Panc1 (cell line): ENCODE measurements around the gene IGFL1. TPM values are rescaled to one million over a fixed set of nuclear protein-coding genes. Genes with fewer than 3 reads are reported as not detected.

Experiments used
- ATAC-seq: fragments of 200-7000 bp; cut with Tn5 transposase; 2 replicates; pipeline ENCODE4 v1.9.1; 2020; ENCODE audit warnings: mild to moderate bottlenecking, moderate library complexity
- Bru-seq: library from RNA; stranded (reverse); fragments of 400-500 nt; gene quantifications from one replicate; lab custom pipeline; 2021; lab: Mats Ljungman, UMichigan
- BruChase-seq, 2 experiments: library from RNA; stranded (reverse); fragments of 400-500 nt; gene quantifications; one replicate each; lab custom pipeline; 2021; lab: Mats Ljungman, UMichigan
- BruUV-seq: library from RNA; stranded (reverse); fragments of 400-500 nt; replicated peaks from 2 replicates; lab custom pipeline; 2021; lab: Mats Ljungman, UMichigan
- CTCF ChIA-PET: fragments of 300-600 bp; sonication (Branson Sonifier 250); formaldehyde crosslinking; loops from one replicate; lab custom pipeline; 2022; ENCODE audit warnings: antibody characterized with exemption; lab: Charles Lee
- POLR2A ChIA-PET: fragments of 300-600 bp; sonication (Branson Sonifier 250); formaldehyde crosslinking; loops from one replicate; lab custom pipeline; 2022; ENCODE audit warnings: antibody characterized with exemption; lab: Charles Lee
- DNase-seq: peaks from one replicate; pipeline ENCODE4 v3.0.0-alpha.2; 2010; ENCODE audit warnings: low read depth, low spot score
- H3K27ac ChIP-seq: 2 replicates; pipeline ENCODE4 v1.5.1; 2011; ENCODE audit warnings: mild to moderate bottlenecking, low read length, inconsistent platforms
- H3K27me3 ChIP-seq: fragments of 200-500 bp; sonication (Bioruptor generic); 2 replicates; pipeline ENCODE4 v1.6.0; 2014; ENCODE audit warnings: low read length, inconsistent platforms; ENCODE audit not compliant: control insufficient read depth, insufficient read depth
- H3K36me3 ChIP-seq: fragments of 200-500 bp; sonication (Bioruptor generic); 2 replicates; pipeline ENCODE4 v1.5.1; 2014; ENCODE audit warnings: inconsistent platforms, mild to moderate bottlenecking, low read length, moderate library complexity; ENCODE audit not compliant: control insufficient read depth, insufficient read depth
- H3K4me1 ChIP-seq: 2 replicates; pipeline ENCODE4 v1.5.1; 2011; ENCODE audit warnings: inconsistent platforms, mild to moderate bottlenecking, low read length, moderate library complexity; ENCODE audit not compliant: control insufficient read depth, insufficient read depth
- H3K4me3 ChIP-seq, 2 experiments: 2 replicates each; pipeline ENCODE4 v1.5.1; 2011 to 2012; ENCODE audit warnings: low read depth in 2 of 2, low read length in 2 of 2, mild to moderate bottlenecking in 2 of 2, inconsistent platforms in 1 of 2, moderate library complexity in 1 of 2
- H3K9me3 ChIP-seq: fragments of 200-500 bp; sonication (Bioruptor generic); 2 replicates; pipeline ENCODE4 v1.5.1; 2014; ENCODE audit warnings: low read depth, mild to moderate bottlenecking, inconsistent platforms, low read length, moderate library complexity; ENCODE audit not compliant: control insufficient read depth, insufficient read depth
- POLR2AphosphoS5 ChIP-seq: IDR thresholded peaks from 2 replicates; pipeline ENCODE4 v1.6.1; 2012; ENCODE audit warnings: mild to moderate bottlenecking, low read depth, low read length, moderate library complexity
- TCF7L2 ChIP-seq: IDR thresholded peaks from 2 replicates; pipeline ENCODE4 v1.6.1; 2011; ENCODE audit warnings: mild to moderate bottlenecking, low read depth, low read length, inconsistent platforms
- in situ Hi-C: cut with HindIII; loops from 2 replicates; pipeline ENCODE4 v1.10.0; 2016; ENCODE audit warnings: low sequenced_read_pairs, low pct_unique_long_range_greater_than_20kb
- intact Hi-C: fragments of 100-400 bp; cut with micrococcal nuclease; formaldehyde crosslinking; loops from one replicate; pipeline ENCODE4 v1.10.0; 2022; ENCODE audit not compliant: unreplicated experiment
- long read RNA-seq: library from polyadenylated mRNA; unstranded; transcript quantifications from one replicate; pipeline ENCODE4 v2.0.0, GENCODE V29; 2021; ENCODE audit not compliant: unreplicated experiment
- polyA plus RNA-seq: library from polyadenylated mRNA; unstranded; fragments of >200 nt; gene quantifications from one replicate; pipeline ENCODE4 v1.2.1, GENCODE V29; 2012; ENCODE audit warnings: missing spikeins; ENCODE audit not compliant: insufficient read length
- total RNA-seq: library from RNA; stranded (reverse); gene quantifications from one replicate; pipeline ENCODE4 v1.2.1, GENCODE V29; 2021; ENCODE audit not compliant: unreplicated experiment
- TF ChIP-seq, protein P1 (sequence below): fragments of 450-650 bp; IDR thresholded peaks from 2 replicates; pipeline ENCODE4 v1.5.1; 2017; ENCODE audit warnings: mild to moderate bottlenecking
- TF ChIP-seq, protein P2 (sequence below), 2 experiments: IDR thresholded peaks; 2 replicates each; pipeline ENCODE4 v1.6.1; 2011 to 2012; ENCODE audit warnings: low read depth in 2 of 2, control low read depth in 1 of 2, low read length in 1 of 2, mild to moderate bottlenecking in 1 of 2, moderate library complexity in 1 of 2; ENCODE audit not compliant: insufficient read depth in 1 of 2

IGFL1 gene
- total RNA-seq, result not detected
- not detected for polyA plus RNA-seq
- not detected for Bru-seq, nascent RNA
- BruChase-seq, experiment 1, labeled RNA remaining after a 2-hour chase, result not detected
- not detected for BruChase-seq, experiment 2, labeled RNA remaining after a 6-hour chase
- long read RNA-seq, result 0 reads

DNA sequence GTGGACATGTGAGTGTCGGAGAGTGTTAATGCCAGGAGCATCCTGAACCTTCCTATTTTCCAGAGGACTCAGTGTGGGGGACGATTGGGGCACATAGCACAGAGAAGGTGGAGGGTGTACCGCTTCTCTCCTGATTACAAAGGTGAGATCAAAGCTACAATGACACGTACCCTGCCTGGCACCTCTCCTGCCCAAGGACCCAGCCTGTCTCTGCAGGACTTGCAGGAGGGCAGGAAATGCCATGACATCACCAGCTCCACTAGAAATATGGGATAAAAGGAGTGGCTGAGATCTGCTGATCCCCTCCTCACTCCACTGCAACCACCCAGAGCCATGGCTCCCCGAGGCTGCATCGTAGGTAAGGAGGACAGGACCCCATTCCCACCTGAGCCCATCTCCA lies at the start of gene IGFL1:
Gene IGFL1, plus strand, starts transcription at position 301 of the 400 bp plus-strand sequence. Its CDS starts 33 bp downstream, at position 334.
- TF ChIP-seq POLR2AphosphoS5 (no peak), TCF7L2 (no peak)
- TF ChIP-seq, protein P1, sequence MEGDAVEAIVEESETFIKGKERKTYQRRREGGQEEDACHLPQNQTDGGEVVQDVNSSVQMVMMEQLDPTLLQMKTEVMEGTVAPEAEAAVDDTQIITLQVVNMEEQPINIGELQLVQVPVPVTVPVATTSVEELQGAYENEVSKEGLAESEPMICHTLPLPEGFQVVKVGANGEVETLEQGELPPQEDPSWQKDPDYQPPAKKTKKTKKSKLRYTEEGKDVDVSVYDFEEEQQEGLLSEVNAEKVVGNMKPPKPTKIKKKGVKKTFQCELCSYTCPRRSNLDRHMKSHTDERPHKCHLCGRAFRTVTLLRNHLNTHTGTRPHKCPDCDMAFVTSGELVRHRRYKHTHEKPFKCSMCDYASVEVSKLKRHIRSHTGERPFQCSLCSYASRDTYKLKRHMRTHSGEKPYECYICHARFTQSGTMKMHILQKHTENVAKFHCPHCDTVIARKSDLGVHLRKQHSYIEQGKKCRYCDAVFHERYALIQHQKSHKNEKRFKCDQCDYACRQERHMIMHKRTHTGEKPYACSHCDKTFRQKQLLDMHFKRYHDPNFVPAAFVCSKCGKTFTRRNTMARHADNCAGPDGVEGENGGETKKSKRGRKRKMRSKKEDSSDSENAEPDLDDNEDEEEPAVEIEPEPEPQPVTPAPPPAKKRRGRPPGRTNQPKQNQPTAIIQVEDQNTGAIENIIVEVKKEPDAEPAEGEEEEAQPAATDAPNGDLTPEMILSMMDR, result no peak
- no peak within 1 kb of the TSS for H3K27ac ChIP-seq
- intact Hi-C loops (no loop called here), in situ Hi-C loops (no loop called here)
- no TSS peak for BruUV-seq
- ATAC-seq, result no peak
- no peaks in the 10 kb centered on the region; the same call in 1 of the 2 replicates for H3K27me3 ChIP-seq
- H3K9me3 ChIP-seq, result no peaks in the 10 kb centered on the region
- CTCF ChIA-PET, result no interaction called here
- no peaks in the 10 kb centered on the region for H3K36me3 ChIP-seq
- no peak for DNase-seq
- POLR2A ChIA-PET, result no interaction called here
- H3K4me1 ChIP-seq, result no peaks in the 10 kb centered on the region
- no peak within 1 kb of the TSS for H3K4me3 ChIP-seq

DNA sequence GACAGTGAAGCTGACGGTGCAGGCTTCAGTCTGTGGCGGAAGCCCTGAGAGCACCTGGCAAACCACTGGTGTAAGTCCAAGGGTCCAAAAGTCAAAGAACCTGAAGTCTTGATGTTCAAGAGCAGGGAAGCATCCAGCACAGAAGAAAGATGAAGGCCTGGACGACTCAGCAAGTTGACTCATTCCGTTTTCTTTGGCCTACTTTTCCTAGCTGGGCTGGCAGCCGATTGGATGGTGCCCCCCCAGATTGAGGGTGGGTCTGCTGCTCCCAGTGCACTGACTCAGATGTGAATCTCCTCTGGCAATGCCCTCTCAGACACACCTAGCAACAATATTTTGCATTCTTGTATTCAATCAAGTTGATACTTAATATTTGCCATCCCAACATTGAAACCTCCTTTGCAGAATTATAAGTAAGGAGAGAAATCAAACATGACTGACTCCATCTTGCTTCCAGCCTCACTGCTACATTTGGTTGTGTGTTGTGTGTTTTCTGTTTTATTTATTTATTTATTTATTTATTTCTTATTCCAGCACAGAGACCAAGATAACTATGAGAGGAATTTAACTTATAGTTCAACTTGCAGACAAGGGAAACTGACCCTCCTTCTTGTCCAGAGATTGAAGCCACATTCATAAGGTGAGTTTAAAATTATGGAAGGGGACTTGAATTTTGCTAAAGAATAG lies 48.7 kb upstream of the IGFL1 start:
- ATAC-seq (no peak), DNase-seq (no peak)
- CTCF ChIA-PET, result no interaction called here
- H3K27ac ChIP-seq, result no peak overlapping the region
- TF ChIP-seq, protein P2, sequence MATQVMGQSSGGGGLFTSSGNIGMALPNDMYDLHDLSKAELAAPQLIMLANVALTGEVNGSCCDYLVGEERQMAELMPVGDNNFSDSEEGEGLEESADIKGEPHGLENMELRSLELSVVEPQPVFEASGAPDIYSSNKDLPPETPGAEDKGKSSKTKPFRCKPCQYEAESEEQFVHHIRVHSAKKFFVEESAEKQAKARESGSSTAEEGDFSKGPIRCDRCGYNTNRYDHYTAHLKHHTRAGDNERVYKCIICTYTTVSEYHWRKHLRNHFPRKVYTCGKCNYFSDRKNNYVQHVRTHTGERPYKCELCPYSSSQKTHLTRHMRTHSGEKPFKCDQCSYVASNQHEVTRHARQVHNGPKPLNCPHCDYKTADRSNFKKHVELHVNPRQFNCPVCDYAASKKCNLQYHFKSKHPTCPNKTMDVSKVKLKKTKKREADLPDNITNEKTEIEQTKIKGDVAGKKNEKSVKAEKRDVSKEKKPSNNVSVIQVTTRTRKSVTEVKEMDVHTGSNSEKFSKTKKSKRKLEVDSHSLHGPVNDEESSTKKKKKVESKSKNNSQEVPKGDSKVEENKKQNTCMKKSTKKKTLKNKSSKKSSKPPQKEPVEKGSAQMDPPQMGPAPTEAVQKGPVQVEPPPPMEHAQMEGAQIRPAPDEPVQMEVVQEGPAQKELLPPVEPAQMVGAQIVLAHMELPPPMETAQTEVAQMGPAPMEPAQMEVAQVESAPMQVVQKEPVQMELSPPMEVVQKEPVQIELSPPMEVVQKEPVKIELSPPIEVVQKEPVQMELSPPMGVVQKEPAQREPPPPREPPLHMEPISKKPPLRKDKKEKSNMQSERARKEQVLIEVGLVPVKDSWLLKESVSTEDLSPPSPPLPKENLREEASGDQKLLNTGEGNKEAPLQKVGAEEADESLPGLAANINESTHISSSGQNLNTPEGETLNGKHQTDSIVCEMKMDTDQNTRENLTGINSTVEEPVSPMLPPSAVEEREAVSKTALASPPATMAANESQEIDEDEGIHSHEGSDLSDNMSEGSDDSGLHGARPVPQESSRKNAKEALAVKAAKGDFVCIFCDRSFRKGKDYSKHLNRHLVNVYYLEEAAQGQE (IDR thresholded peaks at IDR 0.05; ENCODE audit: insufficient read depth in 1 of 2, low read depth in 2 of 2, low read length in 1 of 2), result no peak
- TF ChIP-seq TCF7L2, result no peak
- TF ChIP-seq POLR2AphosphoS5, result no peak
- BruUV-seq, result no TSS peak
- POLR2A ChIA-PET, result no interaction called here
- in situ Hi-C loops (no loop called here), intact Hi-C loops (no loop called here)
- no peaks in the 10 kb centered on the region for H3K36me3 ChIP-seq
- no peaks in the 10 kb centered on the region for H3K27me3 ChIP-seq
- H3K4me3 ChIP-seq, result no peak overlapping the region
- H3K4me1 ChIP-seq, result no peaks in the 10 kb centered on the region
- H3K9me3 ChIP-seq, result no peaks in the 10 kb centered on the region

DNA sequence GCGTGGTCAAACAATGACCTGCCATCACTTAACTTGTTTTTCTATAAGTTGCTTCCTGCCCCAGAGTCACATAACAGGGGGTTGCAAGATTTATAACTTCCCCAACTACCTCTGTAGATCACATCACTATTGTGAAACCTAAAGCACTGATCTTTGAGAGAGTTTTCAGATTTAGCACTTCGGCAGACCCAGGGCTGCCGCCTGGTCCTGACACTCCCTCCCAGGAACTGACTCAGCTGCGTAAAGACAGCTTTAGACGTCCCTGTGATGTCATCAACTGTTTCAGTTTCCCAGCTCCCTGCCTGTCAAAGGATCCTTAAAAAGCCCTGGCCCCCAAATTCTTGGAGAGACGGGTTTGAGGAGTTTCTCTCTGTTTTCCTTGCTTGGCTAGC lies 48.2 kb upstream of the IGFL1 start:
- POLR2A ChIA-PET, result no interaction called here
- intact Hi-C loops, result no loop called here
- no peak overlapping the region for H3K4me3 ChIP-seq
- H3K27me3 ChIP-seq, result no peaks in the 10 kb centered on the region
- no peaks in the 10 kb centered on the region for H3K4me1 ChIP-seq
- ATAC-seq (no peak), DNase-seq (no peak)
- H3K27ac ChIP-seq, result no peak overlapping the region
- CTCF ChIA-PET, result no interaction called here
- in situ Hi-C loops, result no loop called here
- no peaks in the 10 kb centered on the region for H3K9me3 ChIP-seq
- TF ChIP-seq TCF7L2 (no peak), POLR2AphosphoS5 (no peak)
- TF ChIP-seq, protein P2 (IDR thresholded peaks at IDR 0.05; ENCODE audit: insufficient read depth in 1 of 2, low read depth in 2 of 2, low read length in 1 of 2), result no peak
- TF ChIP-seq, protein P1, result no peak
- BruUV-seq, result no TSS peak
- no peaks in the 10 kb centered on the region for H3K36me3 ChIP-seq
